ENCODE results near the gene TCTN3. TPM values are rescaled to one million over a fixed set of nuclear protein-coding genes. Genes with fewer than 3 reads are reported as not detected.
"Not testable (repeated sequence)": the region's sequence is repeated elsewhere in the genome, so short reads cannot be mapped to it uniquely, and the experiment has no call there.

Gene TCTN3
- total RNA-seq, 1 donor: 34.4 TPM

- H3K36me3 ChIP-seq (ENCODE audit: insufficient read depth, low read length): no peaks in the 10 kb centered on the region
- H3K4me2 ChIP-seq (ENCODE audit: insufficient read depth, low read length): no peak overlapping the region
- DNase-seq (ENCODE audit: insufficient read length, low spot score, missing footprints): no peak
- peak; percentile 23 for TF ChIP-seq CTCF (IDR thresholded peaks at IDR 0.05; ENCODE audit: extremely low read depth, low read depth, low read length)
- no peaks in the 10 kb centered on the region for H4K20me1 ChIP-seq (ENCODE audit: insufficient read depth, low read length)
- peaks cover 8% of the 10 kb centered on the region for H3K4me1 ChIP-seq (ENCODE audit: insufficient read depth, low read length)
- H3K27me3 ChIP-seq (ENCODE audit: insufficient read depth, low read length): no peaks in the 10 kb centered on the region
- no peaks in the 10 kb centered on the region for H3K9me3 ChIP-seq (ENCODE audit: low read depth, low read length)
- H3K27ac ChIP-seq (ENCODE audit: low read depth, low read length): no peak overlapping the region
- no peaks in the 10 kb centered on the region for H3K79me2 ChIP-seq (ENCODE audit: insufficient read depth, low read length)
- no peak overlapping the region for H3K4me3 ChIP-seq (ENCODE audit: insufficient read depth, low read length)
- H2AFZ ChIP-seq (ENCODE audit: low read length): peak overlapping the region; percentile 63
Observed at GRCh38 chr10:95741807-95742467, 48.2 kb upstream of the TCTN3 start.

- no peak for DNase-seq (ENCODE audit: insufficient read length, low spot score, missing footprints)
- Histone ChIP-seq H4K20me1 (ENCODE audit: insufficient read depth, low read length) (no peaks in the 10 kb centered on the region), H3K27ac (ENCODE audit: low read depth, low read length) (no peak overlapping the region), H3K4me1 (ENCODE audit: insufficient read depth, low read length) (peaks cover 8% of the 10 kb centered on the region), H3K9me3 (ENCODE audit: low read depth, low read length) (no peaks in the 10 kb centered on the region), H3K4me3 (ENCODE audit: insufficient read depth, low read length) (no peak overlapping the region), H2AFZ (ENCODE audit: low read length) (no peak overlapping the region), H3K27me3 (ENCODE audit: insufficient read depth, low read length) (no peaks in the 10 kb centered on the region), H3K79me2 (ENCODE audit: insufficient read depth, low read length) (no peaks in the 10 kb centered on the region), H3K36me3 (ENCODE audit: insufficient read depth, low read length) (no peaks in the 10 kb centered on the region), H3K4me2 (ENCODE audit: insufficient read depth, low read length) (no peak overlapping the region)
- no peak for TF ChIP-seq CTCF (IDR thresholded peaks at IDR 0.05; ENCODE audit: extremely low read depth, low read depth, low read length)
Observed at GRCh38 chr10:95739056-95739455, 45.3 kb upstream of the TCTN3 start.

- H2AFZ ChIP-seq (ENCODE audit: low read length); H3K27me3 ChIP-seq (ENCODE audit: insufficient read depth, low read length); H4K20me1 ChIP-seq (ENCODE audit: insufficient read depth, low read length); H3K4me1 ChIP-seq (ENCODE audit: insufficient read depth, low read length); H3K27ac ChIP-seq (ENCODE audit: low read depth, low read length); H3K4me3 ChIP-seq (ENCODE audit: insufficient read depth, low read length); H3K79me2 ChIP-seq (ENCODE audit: insufficient read depth, low read length); H3K36me3 ChIP-seq (ENCODE audit: insufficient read depth, low read length); H3K4me2 ChIP-seq (ENCODE audit: insufficient read depth, low read length); DNase-seq (ENCODE audit: insufficient read length, low spot score, missing footprints); H3K9me3 ChIP-seq (ENCODE audit: low read depth, low read length): not testable (repeated sequence)
Observed at GRCh38 chr10:95732907-95733306, 39.2 kb upstream of the TCTN3 start.

- no peak overlapping the region for H3K4me2 ChIP-seq (ENCODE audit: insufficient read depth, low read length)
- no peak for DNase-seq (ENCODE audit: insufficient read length, low spot score, missing footprints)
- H3K27me3 ChIP-seq (ENCODE audit: insufficient read depth, low read length): no peaks in the 10 kb centered on the region
- no peak overlapping the region for H3K4me3 ChIP-seq (ENCODE audit: insufficient read depth, low read length)
- no peaks in the 10 kb centered on the region for H3K79me2 ChIP-seq (ENCODE audit: insufficient read depth, low read length)
- H4K20me1 ChIP-seq (ENCODE audit: insufficient read depth, low read length): no peaks in the 10 kb centered on the region
- H3K4me1 ChIP-seq (ENCODE audit: insufficient read depth, low read length): no peaks in the 10 kb centered on the region
- no peak for TF ChIP-seq CTCF (IDR thresholded peaks at IDR 0.05; ENCODE audit: extremely low read depth, low read depth, low read length)
- no peaks in the 10 kb centered on the region for H3K9me3 ChIP-seq (ENCODE audit: low read depth, low read length)
- H3K36me3 ChIP-seq (ENCODE audit: insufficient read depth, low read length): no peaks in the 10 kb centered on the region
- H2AFZ ChIP-seq (ENCODE audit: low read length): no peak overlapping the region
- H3K27ac ChIP-seq (ENCODE audit: low read depth, low read length): no peak overlapping the region
Observed at GRCh38 chr10:95730233-95730632, 36.5 kb upstream of the TCTN3 start.
